ENCODE data around the gene TRMT6. TPM values are rescaled to one million over a fixed set of nuclear protein-coding genes. Genes with fewer than 3 reads are reported as not detected.

TRMT6 gene
- total RNA-seq, 1 donor from 2014 or later: 33.6 TPM

DNA sequence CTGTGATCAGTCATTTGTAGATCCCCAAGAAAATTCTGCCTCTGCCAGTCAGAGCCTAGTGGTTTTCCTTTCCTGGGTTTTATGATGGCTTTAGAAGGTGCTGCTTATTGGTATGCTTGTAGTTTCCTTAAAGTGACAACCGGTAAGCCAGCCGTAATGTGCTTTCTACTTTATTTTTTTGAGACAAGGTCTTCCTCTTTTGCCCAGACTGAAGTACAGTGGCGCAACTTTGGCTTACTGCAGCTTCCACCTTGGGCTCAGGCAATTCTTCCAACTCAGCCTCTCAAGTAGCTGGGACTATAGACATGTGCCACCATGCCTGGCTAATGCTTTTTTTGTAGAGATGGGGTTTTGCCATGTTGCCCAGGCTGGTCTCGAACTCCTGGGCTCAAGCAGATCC is 23.6 kb upstream of the TRMT6 start:
- no peak for DNase-seq
- H3K4me1 Mint-ChIP-seq: peaks cover 2% of the 10 kb centered on the region
- H3K9me3 Mint-ChIP-seq: no peaks in the 10 kb centered on the region
- peaks cover 36% of the 10 kb centered on the region for H3K36me3 Mint-ChIP-seq (ENCODE audit: low read depth)
- H3K27ac Mint-ChIP-seq: no peak overlapping the region
- no peaks in the 10 kb centered on the region for H3K27me3 Mint-ChIP-seq
- intact Hi-C loops (cut with micrococcal nuclease): no loop called here
- no peak overlapping the region for H3K4me3 Mint-ChIP-seq

DNA sequence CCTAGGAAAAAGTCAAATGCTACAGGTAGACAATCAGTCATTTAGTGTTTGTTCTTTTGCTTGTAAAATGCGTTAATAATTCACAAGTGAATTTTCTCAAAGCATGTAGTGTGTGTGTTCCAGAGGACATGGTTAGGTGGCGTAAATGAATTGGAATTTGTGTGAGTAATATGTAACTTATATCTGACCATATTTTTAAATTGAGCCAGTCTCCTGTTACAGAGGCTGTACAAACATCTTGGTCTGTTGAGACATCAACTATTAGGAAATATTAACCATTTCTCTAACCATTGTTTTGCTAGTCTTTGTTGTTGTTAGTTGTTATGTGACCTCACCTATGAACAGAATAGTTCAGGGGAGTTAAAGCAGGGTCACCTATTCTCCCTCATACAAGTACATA is 22.8 kb upstream of the TRMT6 start:
- Mint-ChIP-seq H3K27ac (no peak overlapping the region), H3K27me3 (no peaks in the 10 kb centered on the region), H3K4me1 (peaks cover 2% of the 10 kb centered on the region), H3K4me3 (no peak overlapping the region), H3K36me3 (ENCODE audit: low read depth) (peaks cover 31% of the 10 kb centered on the region), H3K9me3 (no peaks in the 10 kb centered on the region)
- DNase-seq: no peak
- intact Hi-C loops (cut with micrococcal nuclease): no loop called here

GRCh38 chr20:5971203-5971602 is 20.9 kb upstream of the TRMT6 start:
- peaks cover 2% of the 10 kb centered on the region for H3K4me1 Mint-ChIP-seq
- no peak overlapping the region for H3K4me3 Mint-ChIP-seq
- H3K36me3 Mint-ChIP-seq (ENCODE audit: low read depth): peaks cover 33% of the 10 kb centered on the region
- H3K27me3 Mint-ChIP-seq: no peaks in the 10 kb centered on the region
- no peaks in the 10 kb centered on the region for H3K9me3 Mint-ChIP-seq
- DNase-seq: no peak
- H3K27ac Mint-ChIP-seq: no peak overlapping the region
- intact Hi-C loops (cut with micrococcal nuclease): no loop called here

- no peak overlapping the region for H3K4me3 Mint-ChIP-seq
- H3K27ac Mint-ChIP-seq: no peak overlapping the region
- peaks cover 38% of the 10 kb centered on the region for H3K36me3 Mint-ChIP-seq (ENCODE audit: low read depth)
- no peaks in the 10 kb centered on the region for H3K9me3 Mint-ChIP-seq
- intact Hi-C loops (cut with micrococcal nuclease): no loop called here
- no peak for DNase-seq
- peaks cover 2% of the 10 kb centered on the region for H3K4me1 Mint-ChIP-seq
- no peaks in the 10 kb centered on the region for H3K27me3 Mint-ChIP-seq
Measured at GRCh38 chr20:5970381-5970780, 20.0 kb upstream of the TRMT6 start.

DNA sequence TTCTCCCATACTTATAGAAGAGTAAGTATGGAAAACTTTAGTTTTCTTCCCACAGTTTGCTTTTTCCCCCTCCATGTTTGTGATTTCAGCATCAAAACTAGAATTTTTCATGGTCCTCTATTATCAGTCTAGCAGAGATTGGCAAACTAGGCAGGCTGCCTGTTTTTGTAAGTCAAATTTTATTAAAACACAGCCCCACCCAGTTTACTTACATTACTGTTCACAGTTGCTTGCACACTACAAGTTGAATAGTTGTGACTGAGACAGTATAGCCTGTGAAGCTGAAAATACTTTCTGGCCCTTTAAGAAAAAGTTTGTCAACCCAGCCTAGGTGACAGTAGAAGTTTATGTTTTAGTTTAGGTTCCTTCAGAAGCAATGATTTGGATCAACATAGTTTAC is 19.6 kb upstream of the TRMT6 start:
- Mint-ChIP-seq H3K4me1 (peaks cover 2% of the 10 kb centered on the region), H3K36me3 (ENCODE audit: low read depth) (peaks cover 39% of the 10 kb centered on the region), H3K9me3 (no peaks in the 10 kb centered on the region), H3K27ac (no peak overlapping the region), H3K27me3 (no peaks in the 10 kb centered on the region), H3K4me3 (no peak overlapping the region)
- DNase-seq: no peak
- intact Hi-C loops (cut with micrococcal nuclease): no loop called here

- H3K36me3 Mint-ChIP-seq (ENCODE audit: low read depth): peaks cover 40% of the 10 kb centered on the region
- no peak overlapping the region for H3K4me3 Mint-ChIP-seq
- H3K4me1 Mint-ChIP-seq: peaks cover 2% of the 10 kb centered on the region
- intact Hi-C loops (cut with micrococcal nuclease): no loop called here
- H3K27ac Mint-ChIP-seq: no peak overlapping the region
- no peaks in the 10 kb centered on the region for H3K27me3 Mint-ChIP-seq
- H3K9me3 Mint-ChIP-seq: no peaks in the 10 kb centered on the region
- DNase-seq: no peak
Measured at GRCh38 chr20:5969348-5969935, 19.1 kb upstream of the TRMT6 start.

DNA sequence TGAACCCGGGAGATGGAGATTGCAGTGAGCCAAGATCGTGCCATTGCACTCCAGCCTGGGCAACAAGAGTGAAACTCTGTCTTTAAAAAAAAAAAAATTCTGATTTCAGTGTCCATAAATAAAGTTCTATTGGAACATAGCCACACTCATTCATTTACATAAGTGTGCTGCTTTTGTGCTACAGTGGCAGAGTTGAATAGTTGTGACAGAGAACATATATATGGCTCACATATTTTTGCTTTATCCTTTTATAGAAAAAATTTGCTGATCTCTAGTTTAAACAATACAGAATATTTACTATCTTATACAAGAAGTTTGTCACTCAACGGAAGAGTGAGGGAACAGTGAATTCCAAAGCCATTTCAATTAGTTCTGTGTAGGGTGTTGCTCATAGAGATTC is 18.1 kb upstream of the TRMT6 start:
- Mint-ChIP-seq H3K27me3 (no peaks in the 10 kb centered on the region), H3K9me3 (no peaks in the 10 kb centered on the region), H3K4me3 (no peak overlapping the region), H3K36me3 (ENCODE audit: low read depth) (peaks cover 36% of the 10 kb centered on the region), H3K27ac (no peak overlapping the region), H3K4me1 (peaks cover 2% of the 10 kb centered on the region)
- intact Hi-C loops (cut with micrococcal nuclease): no loop called here
- no peak for DNase-seq

- no peaks in the 10 kb centered on the region for H3K9me3 Mint-ChIP-seq
- DNase-seq: no peak
- no peaks in the 10 kb centered on the region for H3K27me3 Mint-ChIP-seq
- H3K4me1 Mint-ChIP-seq: peaks cover 2% of the 10 kb centered on the region
- H3K4me3 Mint-ChIP-seq: no peak overlapping the region
- H3K27ac Mint-ChIP-seq: no peak overlapping the region
- peaks cover 33% of the 10 kb centered on the region for H3K36me3 Mint-ChIP-seq (ENCODE audit: low read depth)
- intact Hi-C loops (cut with micrococcal nuclease): no loop called here
Measured at GRCh38 chr20:5967469-5967868, 17.1 kb upstream of the TRMT6 start.

- Mint-ChIP-seq H3K27me3 (peaks cover 2% of the 10 kb centered on the region), H3K4me3 (peak overlapping the region; percentile 99), H3K4me1 (peaks cover 49% of the 10 kb centered on the region), H3K9me3 (peaks cover 3% of the 10 kb centered on the region), H3K27ac (peak overlapping the region; percentile 98), H3K36me3 (ENCODE audit: low read depth) (peaks cover 59% of the 10 kb centered on the region)
- no peak for DNase-seq
- intact Hi-C loops (cut with micrococcal nuclease): loop anchor here (1.0 to 2.0 kb wide), 3 partner anchors 47 to 421 kb away; no protein-coding TSS in a partner anchor
Measured at GRCh38 chr20:5949943-5950270, 426 bp downstream of the TRMT6 start.

GRCh38 chr20:5947276-5947675 is 3.1 kb downstream of the TRMT6 start:
- Mint-ChIP-seq H3K36me3 (ENCODE audit: low read depth) (peaks cover 61% of the 10 kb centered on the region), H3K4me1 (peaks cover 45% of the 10 kb centered on the region), H3K9me3 (peaks cover 3% of the 10 kb centered on the region), H3K27ac (peak overlapping the region; percentile 65), H3K4me3 (peak overlapping the region; percentile 53), H3K27me3 (peaks cover 2% of the 10 kb centered on the region)
- no peak for DNase-seq
- intact Hi-C loops (cut with micrococcal nuclease): no loop called here

GRCh38 chr20:5945963-5946362 is 4.4 kb downstream of the TRMT6 start:
- peaks cover 67% of the 10 kb centered on the region for H3K36me3 Mint-ChIP-seq (ENCODE audit: low read depth)
- H3K9me3 Mint-ChIP-seq: peaks cover 3% of the 10 kb centered on the region
- H3K4me3 Mint-ChIP-seq: no peak overlapping the region
- intact Hi-C loops (cut with micrococcal nuclease): no loop called here
- no peak for DNase-seq
- H3K27ac Mint-ChIP-seq: peak overlapping the region; percentile 13
- H3K4me1 Mint-ChIP-seq: peaks cover 39% of the 10 kb centered on the region
- peaks cover 2% of the 10 kb centered on the region for H3K27me3 Mint-ChIP-seq

GRCh38 chr20:5938456-5939029 is 11.8 kb downstream of the TRMT6 start:
- intact Hi-C loops (cut with micrococcal nuclease): no loop called here
- no peak for DNase-seq
- Mint-ChIP-seq H3K9me3 (no peaks in the 10 kb centered on the region), H3K36me3 (ENCODE audit: low read depth) (peaks cover 44% of the 10 kb centered on the region), H3K4me3 (no peak overlapping the region), H3K27me3 (no peaks in the 10 kb centered on the region), H3K4me1 (peaks cover 6% of the 10 kb centered on the region), H3K27ac (no peak overlapping the region)

- no peak overlapping the region for H3K4me3 Mint-ChIP-seq
- peaks cover 4% of the 10 kb centered on the region for H3K4me1 Mint-ChIP-seq
- H3K27me3 Mint-ChIP-seq: peaks cover 1% of the 10 kb centered on the region
- intact Hi-C loops (cut with micrococcal nuclease): no loop called here
- no peak overlapping the region for H3K27ac Mint-ChIP-seq
- H3K36me3 Mint-ChIP-seq (ENCODE audit: low read depth): peaks cover 23% of the 10 kb centered on the region
- no peaks in the 10 kb centered on the region for H3K9me3 Mint-ChIP-seq
- DNase-seq: no peak
Measured at GRCh38 chr20:5936238-5936637, 14.1 kb downstream of the TRMT6 start.

GRCh38 chr20:5935384-5935783 is 14.9 kb downstream of the TRMT6 start:
- intact Hi-C loops (cut with micrococcal nuclease): no loop called here
- H3K9me3 Mint-ChIP-seq: no peaks in the 10 kb centered on the region
- peaks cover 1% of the 10 kb centered on the region for H3K27me3 Mint-ChIP-seq
- peaks cover 19% of the 10 kb centered on the region for H3K36me3 Mint-ChIP-seq (ENCODE audit: low read depth)
- peaks cover 4% of the 10 kb centered on the region for H3K4me1 Mint-ChIP-seq
- DNase-seq: no peak
- H3K4me3 Mint-ChIP-seq: no peak overlapping the region
- no peak overlapping the region for H3K27ac Mint-ChIP-seq
